ENCODE measurements around the gene HYI.

Gene HYI

DNA sequence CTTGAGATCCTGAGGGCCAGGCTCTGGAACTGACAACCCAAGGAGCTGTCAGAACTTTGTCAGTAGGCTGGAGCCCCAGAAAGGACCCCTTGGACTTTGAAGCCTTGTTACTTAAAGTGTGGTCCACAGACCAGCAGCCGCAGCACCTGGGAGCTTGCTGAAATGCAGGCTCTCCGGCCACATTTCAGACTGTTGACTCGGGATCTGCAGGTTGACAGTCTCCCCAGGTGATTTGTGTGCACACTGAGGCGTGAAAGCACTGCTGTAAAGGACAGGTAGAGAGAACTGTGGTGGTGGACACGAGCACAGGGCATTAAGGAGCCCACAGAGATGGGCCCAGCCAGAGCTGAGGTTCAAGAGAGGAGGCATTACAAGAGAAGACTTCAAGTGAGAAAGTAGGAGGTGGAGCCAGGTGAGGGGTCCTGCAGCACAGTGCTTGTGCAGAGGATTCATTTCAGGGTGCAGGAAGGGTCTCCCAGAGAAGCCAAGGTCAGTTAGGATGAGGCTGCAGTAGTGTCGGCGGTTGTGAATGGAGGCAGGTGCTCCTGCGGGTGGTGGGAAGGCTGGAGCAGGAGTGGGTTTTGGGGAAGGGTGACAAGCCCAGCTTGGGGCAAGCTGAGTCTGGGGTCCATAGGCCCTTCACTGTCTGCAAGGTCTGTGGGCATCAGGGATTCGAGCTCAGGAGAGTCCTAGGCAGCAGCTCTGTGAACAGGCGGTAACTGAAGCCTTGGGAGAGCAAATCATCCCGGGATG, 4.6 kb downstream of the HYI start:
- Histone ChIP-seq H3K9ac (ENCODE audit: low read length) (no peak overlapping the region), H3K4me1 (ENCODE audit: insufficient read depth, low read length) (peaks cover 12% of the 10 kb centered on the region), H3K27ac (ENCODE audit: low read depth, low read length) (no peak overlapping the region), H3K9me3 (ENCODE audit: low read length) (no peaks in the 10 kb centered on the region), H3K27me3 (ENCODE audit: control insufficient read depth in 1 of 2, insufficient read depth in 2 of 2, low read length in 2 of 2) (no peaks in the 10 kb centered on the region), H3K4me3 (ENCODE audit: low read depth in 1 of 2, low read length in 2 of 2) (no peak overlapping the region), H3K36me3 (ENCODE audit: insufficient read depth, low read length) (peaks cover 72% of the 10 kb centered on the region)

DNA sequence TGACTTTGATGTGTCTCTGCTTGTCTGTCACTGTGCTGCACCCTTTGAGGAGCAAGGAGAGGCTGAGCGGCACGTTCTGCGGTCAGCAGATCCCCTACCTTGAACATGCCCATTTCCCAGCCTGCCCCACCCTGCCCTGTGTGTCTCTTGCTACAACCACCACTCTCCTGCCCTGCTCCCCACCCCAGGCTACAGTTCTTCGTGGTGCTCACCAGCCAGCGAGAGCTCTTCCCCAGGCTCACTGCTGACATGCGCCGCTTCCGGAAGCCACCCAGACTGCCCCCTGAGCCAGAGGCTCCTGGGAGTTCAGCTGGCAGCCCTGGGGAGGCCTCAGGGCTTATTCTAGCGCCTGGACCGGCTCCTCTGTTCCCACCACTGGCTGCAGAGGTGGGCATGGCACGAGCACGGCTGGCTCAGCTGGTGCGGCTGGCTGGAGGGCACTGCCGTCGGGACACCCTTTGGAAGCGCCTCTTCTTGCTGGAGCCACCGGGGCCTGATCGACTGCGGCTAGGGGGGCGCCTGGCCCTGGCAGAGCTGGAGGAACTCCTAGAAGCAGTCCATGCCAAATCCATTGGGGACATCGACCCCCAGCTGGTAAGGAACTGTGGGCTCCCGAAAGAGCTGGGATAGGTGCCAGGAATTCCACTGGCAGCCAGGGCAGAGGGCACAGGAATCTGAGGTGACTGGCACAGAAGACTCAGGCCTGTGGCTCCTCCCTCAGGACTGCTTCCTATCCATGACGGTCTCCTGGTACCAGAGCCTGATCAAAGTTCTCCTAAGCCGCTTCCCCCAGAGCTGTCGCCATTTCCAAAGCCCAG, 5.6 kb downstream of the HYI start:
- H3K27me3 ChIP-seq (ENCODE audit: control insufficient read depth in 1 of 2, insufficient read depth in 2 of 2, low read length in 2 of 2): no peaks in the 10 kb centered on the region
- H3K9me3 ChIP-seq (ENCODE audit: low read length): no peaks in the 10 kb centered on the region
- H3K36me3 ChIP-seq (ENCODE audit: insufficient read depth, low read length): peaks cover 82% of the 10 kb centered on the region
- H3K4me3 ChIP-seq (ENCODE audit: low read depth in 1 of 2, low read length in 2 of 2): no peak overlapping the region
- H3K27ac ChIP-seq (ENCODE audit: low read depth, low read length): no peak overlapping the region
- H3K4me1 ChIP-seq (ENCODE audit: insufficient read depth, low read length): peaks cover 12% of the 10 kb centered on the region
- no peak overlapping the region for H3K9ac ChIP-seq (ENCODE audit: low read length)

GRCh38 chr1:43446881-43447835, 6.6 kb downstream of the HYI start:
- Histone ChIP-seq H3K27me3 (ENCODE audit: control insufficient read depth in 1 of 2, insufficient read depth in 2 of 2, low read length in 2 of 2) (no peaks in the 10 kb centered on the region), H3K4me3 (ENCODE audit: low read depth in 1 of 2, low read length in 2 of 2) (no peak overlapping the region), H3K4me1 (ENCODE audit: insufficient read depth, low read length) (peaks cover 3% of the 10 kb centered on the region), H3K36me3 (ENCODE audit: insufficient read depth, low read length) (peaks cover 92% of the 10 kb centered on the region), H3K27ac (ENCODE audit: low read depth, low read length) (no peak overlapping the region), H3K9me3 (ENCODE audit: low read length) (no peaks in the 10 kb centered on the region), H3K9ac (ENCODE audit: low read length) (no peak overlapping the region)

DNA sequence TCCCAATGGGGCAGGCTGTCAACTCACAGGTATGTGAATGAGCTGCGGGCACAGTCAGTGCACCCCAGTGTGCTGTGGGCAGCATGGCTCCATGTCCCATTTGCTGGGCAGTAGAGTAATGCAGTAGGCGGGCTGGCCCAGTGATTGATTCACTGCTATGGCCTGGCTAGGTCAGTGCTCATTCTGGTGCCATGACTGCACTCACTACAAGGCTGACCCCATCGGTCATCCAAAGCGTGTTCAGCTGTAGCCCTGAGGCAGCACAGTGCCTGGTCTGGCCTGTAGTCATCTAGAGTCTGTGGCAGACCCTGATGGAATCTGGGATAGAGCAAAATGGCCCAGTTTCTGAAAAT, 7.4 kb downstream of the HYI start:
- H3K36me3 ChIP-seq (ENCODE audit: insufficient read depth, low read length): peaks cover 92% of the 10 kb centered on the region

DNA sequence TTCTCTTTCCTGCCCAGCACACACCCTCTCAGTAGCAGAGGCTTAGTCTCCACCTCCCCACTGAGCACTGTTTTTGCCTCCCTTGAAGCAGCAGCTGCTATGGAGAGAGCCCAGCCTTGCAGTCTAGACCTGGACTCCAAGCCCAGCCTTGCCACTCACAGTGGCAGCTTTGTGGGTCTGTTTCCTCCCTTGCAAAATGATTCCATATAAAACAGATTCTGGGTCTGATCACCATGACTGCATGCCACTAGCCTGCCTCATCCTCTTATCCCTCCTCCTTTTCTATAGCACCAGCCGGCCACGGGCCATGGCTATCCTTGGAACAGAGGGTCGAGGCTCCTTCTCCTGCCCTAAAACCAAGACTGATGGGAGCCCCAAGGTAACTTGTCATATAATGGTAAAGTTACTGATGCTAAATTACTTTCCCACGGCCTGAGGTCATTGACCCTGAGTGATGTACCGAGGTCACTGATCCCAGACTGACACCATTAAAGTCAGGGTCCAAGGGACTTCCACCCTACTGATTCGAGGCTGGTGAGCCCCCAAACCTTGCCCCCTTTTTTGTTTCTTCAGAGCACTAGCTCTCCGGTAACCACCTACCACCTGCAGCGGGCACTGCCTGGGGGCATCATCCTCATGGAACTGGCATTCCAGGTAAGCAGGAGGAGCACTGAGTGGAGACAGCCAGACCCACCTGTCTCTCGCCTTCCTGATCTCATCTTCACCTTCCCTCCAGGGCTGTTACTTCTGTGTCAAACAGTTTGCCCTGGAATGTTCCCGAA, 7.9 kb downstream of the HYI start:
- H3K9me3 ChIP-seq (ENCODE audit: low read length): no peaks in the 10 kb centered on the region
- H3K36me3 ChIP-seq (ENCODE audit: insufficient read depth, low read length): peaks cover 92% of the 10 kb centered on the region
- no peaks in the 10 kb centered on the region for H3K27me3 ChIP-seq (ENCODE audit: control insufficient read depth in 1 of 2, insufficient read depth in 2 of 2, low read length in 2 of 2)
- no peak overlapping the region for H3K9ac ChIP-seq (ENCODE audit: low read length)
- H3K27ac ChIP-seq (ENCODE audit: low read depth, low read length): no peak overlapping the region
- no peaks in the 10 kb centered on the region for H3K4me1 ChIP-seq (ENCODE audit: insufficient read depth, low read length)
- H3K4me3 ChIP-seq (ENCODE audit: low read depth in 1 of 2, low read length in 2 of 2): no peak overlapping the region

More for the DNA sequence above, 7.4 kb downstream of the HYI start:
- no peaks in the 10 kb centered on the region for H3K4me1 ChIP-seq (ENCODE audit: insufficient read depth, low read length)
- no peaks in the 10 kb centered on the region for H3K27me3 ChIP-seq (ENCODE audit: control insufficient read depth in 1 of 2, insufficient read depth in 2 of 2, low read length in 2 of 2)
- no peak overlapping the region for H3K9ac ChIP-seq (ENCODE audit: low read length)
- no peak overlapping the region for H3K4me3 ChIP-seq (ENCODE audit: low read depth in 1 of 2, low read length in 2 of 2)
- H3K9me3 ChIP-seq (ENCODE audit: low read length): no peaks in the 10 kb centered on the region
- H3K27ac ChIP-seq (ENCODE audit: low read depth, low read length): no peak overlapping the region

DNA sequence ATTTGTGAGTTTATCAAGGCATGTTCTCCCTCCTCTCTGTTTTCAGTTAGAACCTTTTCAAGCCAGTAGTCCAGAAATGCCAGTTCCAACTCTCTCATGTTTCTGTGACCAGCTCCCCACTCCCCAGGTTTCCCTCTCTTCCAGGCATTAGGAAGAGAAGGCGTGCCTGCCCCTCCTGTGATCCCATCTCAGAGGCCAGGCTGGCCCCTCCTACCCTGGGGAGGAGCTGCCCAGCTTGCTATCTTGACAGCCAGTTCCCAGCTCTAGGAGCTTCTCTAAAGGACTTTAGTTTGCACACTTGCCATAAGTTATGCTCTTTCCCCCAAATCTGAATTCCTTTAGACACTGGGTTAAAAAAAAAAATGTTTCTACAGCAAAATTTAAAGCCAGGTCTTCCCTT, 8.9 kb downstream of the HYI start:
- no peak overlapping the region for H3K9ac ChIP-seq (ENCODE audit: low read length)
- no peaks in the 10 kb centered on the region for H3K27me3 ChIP-seq (ENCODE audit: control insufficient read depth in 1 of 2, insufficient read depth in 2 of 2, low read length in 2 of 2)
- no peak overlapping the region for H3K27ac ChIP-seq (ENCODE audit: low read depth, low read length)
- H3K4me3 ChIP-seq (ENCODE audit: low read depth in 1 of 2, low read length in 2 of 2): no peak overlapping the region
- no peaks in the 10 kb centered on the region for H3K9me3 ChIP-seq (ENCODE audit: low read length)
- H3K4me1 ChIP-seq (ENCODE audit: insufficient read depth, low read length): no peaks in the 10 kb centered on the region
- peaks cover 92% of the 10 kb centered on the region for H3K36me3 ChIP-seq (ENCODE audit: insufficient read depth, low read length)

DNA sequence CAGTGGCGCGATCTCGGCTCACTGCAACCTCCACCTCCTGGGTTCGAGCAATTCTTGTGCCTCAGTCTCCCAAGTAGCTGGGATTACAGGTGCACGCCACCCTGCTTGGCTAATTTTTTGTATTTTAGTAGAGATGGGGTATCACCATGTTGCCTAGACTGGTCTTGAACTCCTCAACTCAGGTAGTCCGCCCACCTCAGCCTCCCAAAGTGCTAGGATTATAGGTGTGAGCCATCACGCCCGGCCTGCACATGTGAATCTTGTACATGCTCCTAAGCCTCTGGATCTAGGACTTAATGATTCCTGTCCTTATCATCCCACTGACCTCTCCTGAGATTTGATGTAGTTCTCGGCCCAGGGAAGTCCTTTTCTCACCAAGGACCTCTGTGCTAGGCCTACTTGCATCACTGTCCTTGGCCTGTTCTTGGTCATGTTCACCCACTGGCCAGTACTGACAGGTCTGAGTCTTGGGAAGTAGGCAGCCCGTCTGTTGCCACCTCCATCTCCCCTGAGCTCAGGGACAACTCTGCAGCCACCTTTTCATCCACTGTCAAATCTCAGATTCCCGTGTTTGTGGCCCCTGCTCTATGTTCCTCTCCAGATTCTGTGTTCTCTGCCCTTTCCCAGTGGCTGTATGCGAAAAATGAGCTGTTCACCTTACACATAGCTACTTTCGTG, 9.4 kb downstream of the HYI start:
- no peaks in the 10 kb centered on the region for H3K9me3 ChIP-seq (ENCODE audit: low read length)
- no peaks in the 10 kb centered on the region for H3K27me3 ChIP-seq (ENCODE audit: control insufficient read depth in 1 of 2, insufficient read depth in 2 of 2, low read length in 2 of 2)
- peaks cover 92% of the 10 kb centered on the region for H3K36me3 ChIP-seq (ENCODE audit: insufficient read depth, low read length)
- H3K9ac ChIP-seq (ENCODE audit: low read length): no peak overlapping the region
- H3K4me1 ChIP-seq (ENCODE audit: insufficient read depth, low read length): no peaks in the 10 kb centered on the region
- no peak overlapping the region for H3K4me3 ChIP-seq (ENCODE audit: low read depth in 1 of 2, low read length in 2 of 2)
- no peak overlapping the region for H3K27ac ChIP-seq (ENCODE audit: low read depth, low read length)

DNA sequence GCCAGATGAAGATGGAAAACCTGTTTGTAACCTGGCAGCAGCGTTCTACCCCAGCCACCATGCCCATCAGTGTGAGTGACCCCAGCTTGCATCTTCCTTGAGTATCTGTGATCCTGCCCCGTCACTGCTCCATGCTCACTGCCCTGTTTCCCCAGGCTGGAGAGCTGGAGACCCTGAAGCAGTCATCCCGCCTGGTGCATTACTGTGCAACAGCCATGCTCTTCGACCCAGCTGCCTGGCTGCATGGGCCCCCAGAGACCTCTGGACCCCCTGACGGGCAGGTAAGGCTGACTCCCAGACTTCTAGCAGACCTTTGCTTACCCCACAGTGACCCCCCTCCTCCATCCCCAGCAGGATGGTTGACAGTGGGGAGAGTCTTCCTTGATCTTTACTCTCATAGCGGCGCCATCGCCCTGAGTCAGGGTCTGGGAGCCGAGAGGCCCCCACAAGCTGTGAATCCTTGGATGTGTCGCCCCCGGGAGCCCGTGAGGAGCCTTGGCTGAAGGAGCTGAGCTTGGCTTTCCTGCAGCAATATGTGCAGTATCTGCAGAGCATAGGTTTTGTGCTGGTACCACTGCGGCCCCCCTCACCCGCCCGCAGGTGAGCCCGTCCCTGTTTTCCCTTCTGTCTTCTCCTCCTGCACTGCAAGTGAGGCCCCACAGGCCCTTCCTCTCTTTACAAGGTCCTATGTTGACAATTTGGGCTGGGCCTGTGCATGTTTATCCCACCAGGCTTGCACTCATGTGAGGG, 10.4 kb downstream of the HYI start:
- no peak overlapping the region for H3K9ac ChIP-seq (ENCODE audit: low read length)
- no peaks in the 10 kb centered on the region for H3K9me3 ChIP-seq (ENCODE audit: low read length)
- no peak overlapping the region for H3K27ac ChIP-seq (ENCODE audit: low read depth, low read length)
- no peak overlapping the region for H3K4me3 ChIP-seq (ENCODE audit: low read depth in 1 of 2, low read length in 2 of 2)
- peaks cover 94% of the 10 kb centered on the region for H3K36me3 ChIP-seq (ENCODE audit: insufficient read depth, low read length)
- no peaks in the 10 kb centered on the region for H3K4me1 ChIP-seq (ENCODE audit: insufficient read depth, low read length)
- no peaks in the 10 kb centered on the region for H3K27me3 ChIP-seq (ENCODE audit: control insufficient read depth in 1 of 2, insufficient read depth in 2 of 2, low read length in 2 of 2)

DNA sequence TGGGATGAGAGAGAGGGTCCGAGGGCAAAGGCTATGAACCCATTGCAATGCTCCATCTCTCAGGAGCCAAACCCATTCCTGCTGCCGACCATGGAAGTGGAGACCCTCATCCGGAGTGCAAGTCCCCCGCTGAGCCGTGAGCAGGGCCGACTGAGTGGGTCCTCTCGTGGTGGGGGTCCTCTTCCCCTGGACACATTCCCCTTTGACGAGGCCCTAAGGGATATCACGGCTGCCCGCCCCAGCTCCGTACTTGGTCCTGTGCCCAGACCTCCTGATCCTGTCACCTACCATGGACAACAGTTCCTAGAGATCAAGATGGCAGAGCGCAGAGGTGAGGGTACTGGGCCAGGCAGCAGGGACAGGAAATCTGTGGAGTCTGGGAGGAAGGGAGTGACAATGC, 11.0 kb downstream of the HYI start:
- peaks cover 89% of the 10 kb centered on the region for H3K36me3 ChIP-seq (ENCODE audit: insufficient read depth, low read length)
- H3K9me3 ChIP-seq (ENCODE audit: low read length): no peaks in the 10 kb centered on the region
- H3K27me3 ChIP-seq (ENCODE audit: control insufficient read depth in 1 of 2, insufficient read depth in 2 of 2, low read length in 2 of 2): no peaks in the 10 kb centered on the region

More for the DNA sequence above, 11.0 kb downstream of the HYI start:
- Histone ChIP-seq H3K4me1 (ENCODE audit: insufficient read depth, low read length) (no peaks in the 10 kb centered on the region), H3K27ac (ENCODE audit: low read depth, low read length) (no peak overlapping the region), H3K4me3 (ENCODE audit: low read depth in 1 of 2, low read length in 2 of 2) (no peak overlapping the region), H3K9ac (ENCODE audit: low read length) (no peak overlapping the region)

Measured in muscle layer of colon (tissue), 2 donors.